ENCODE measurements around the gene ZNF497. TPM values are rescaled to one million over a fixed set of nuclear protein-coding genes. Genes with fewer than 3 reads are reported as not detected.
"Not testable (repeated sequence)": the region's sequence is repeated elsewhere in the genome, so short reads cannot be mapped to it uniquely, and the experiment has no call there.

ZNF497 gene
- 1.7 TPM for total RNA-seq (ENCODE audit: insufficient read depth, low replicate concordance)

GRCh38 chr19:58362272-58362994, at the start of gene ZNF497:
Gene ZNF497 (minus strand): TSS chr19:58362751. CDS start chr19:58357635, 5,116 bp downstream.
- peak; percentile 99 for DNase-seq (ENCODE audit: low spot score)

- DNase-seq (ENCODE audit: low spot score): no peak
Measured at GRCh38 chr19:58409010-58409790, 46.6 kb upstream of the ZNF497 start.

GRCh38 chr19:58408152-58409009, 45.8 kb upstream of the ZNF497 start, which contains the start of gene ZNF584:
Gene ZNF584 (plus strand): TSS chr19:58408649. CDS start chr19:58409148, 499 bp downstream.
- DNase-seq (ENCODE audit: low spot score): peak; percentile 99

- DNase-seq (ENCODE audit: low spot score): no peak
Measured at GRCh38 chr19:58407658-58408151, 45.2 kb upstream of the ZNF497 start.

- DNase-seq (ENCODE audit: low spot score): no peak
Measured at GRCh38 chr19:58406818-58407657, 44.5 kb upstream of the ZNF497 start.

- not testable (repeated sequence) for DNase-seq (ENCODE audit: low spot score)
Measured at GRCh38 chr19:58403920-58404478, 41.4 kb upstream of the ZNF497 start.

- no peak for DNase-seq (ENCODE audit: low spot score)
Measured at GRCh38 chr19:58401840-58402421, 39.4 kb upstream of the ZNF497 start.

GRCh38 chr19:58400916-58401839, 38.6 kb upstream of the ZNF497 start:
- peak; percentile 100 for DNase-seq (ENCODE audit: low spot score)

GRCh38 chr19:58400316-58400915, 37.9 kb upstream of the ZNF497 start:
- DNase-seq (ENCODE audit: low spot score): no peak

- DNase-seq (ENCODE audit: low spot score): no peak
Measured at GRCh38 chr19:58399903-58400302, 37.4 kb upstream of the ZNF497 start.

- no peak for DNase-seq (ENCODE audit: low spot score)
Measured at GRCh38 chr19:58398545-58398944, 36.0 kb upstream of the ZNF497 start.

- no peak for DNase-seq (ENCODE audit: low spot score)
Measured at GRCh38 chr19:58398087-58398486, 35.5 kb upstream of the ZNF497 start.

GRCh38 chr19:58397533-58398037, 35.0 kb upstream of the ZNF497 start:
- DNase-seq (ENCODE audit: low spot score): no peak

GRCh38 chr19:58396691-58397532, 34.4 kb upstream of the ZNF497 start:
- DNase-seq (ENCODE audit: low spot score): no peak

- no peak for DNase-seq (ENCODE audit: low spot score)
Measured at GRCh38 chr19:58395979-58396627, 33.6 kb upstream of the ZNF497 start.

GRCh38 chr19:58395220-58395978, 32.8 kb upstream of the ZNF497 start, which contains the start of gene RNF225:
Gene RNF225 (plus strand): TSS chr19:58395656. CDS start chr19:58396090, 434 bp downstream.
- no peak for DNase-seq (ENCODE audit: low spot score)
